NCI-H748 (cell line): Measurements from ENCODE around the gene ITPK1.
A peak's percentile ranks its signal among the peaks of the same experiment; 100 is the strongest.
"Not testable (repeated sequence)": the region's sequence is repeated elsewhere in the genome, so short reads cannot be mapped to it uniquely, and the experiment has no call there.

Experiments used
- DNase-seq: peaks from one replicate; lab custom pipeline; 2025; ENCODE audit not compliant: unreplicated experiment; lab: John Stamatoyannopoulos, UW

The ITPK1 gene

DNA sequence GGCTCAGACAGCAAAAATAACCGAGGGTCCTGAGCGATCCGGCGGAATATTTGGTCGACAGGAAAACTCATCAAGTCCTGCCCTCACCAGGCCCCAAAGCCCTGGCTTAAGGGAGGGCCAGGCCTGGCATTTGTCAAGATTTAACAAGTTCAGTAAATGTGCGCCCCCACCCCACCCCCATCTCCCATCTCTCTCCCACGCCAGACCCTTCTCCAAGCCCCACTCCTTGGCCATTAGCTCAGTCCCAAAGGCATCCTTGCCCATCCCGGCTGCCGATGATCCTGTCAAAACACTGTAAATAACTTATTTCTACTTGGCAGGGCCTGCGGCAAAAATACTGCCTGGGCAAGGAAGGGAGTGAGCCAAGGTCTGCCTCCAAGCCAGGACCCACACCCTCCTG lies 52.8 kb downstream of the ITPK1 start:
- no peak for DNase-seq

DNA sequence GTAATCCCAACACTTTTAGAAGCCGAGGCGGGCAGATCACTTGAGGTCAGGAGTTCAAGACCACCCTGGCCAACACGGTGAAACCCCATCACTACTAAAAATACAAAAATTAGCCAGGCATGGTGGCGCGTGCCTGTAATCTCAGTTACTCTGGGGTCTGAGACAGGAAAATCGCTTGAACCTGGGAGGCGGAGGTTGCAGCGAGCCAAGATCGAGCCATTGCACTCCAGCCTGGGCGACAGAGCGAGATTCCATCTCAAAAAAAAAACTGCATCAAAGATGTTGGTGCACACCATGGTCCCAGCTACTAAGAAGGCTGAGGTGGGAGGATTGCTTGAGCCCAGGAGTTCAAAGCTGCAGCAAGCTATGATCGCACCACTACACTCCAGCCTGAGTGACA lies 53.7 kb downstream of the ITPK1 start:
- not testable (repeated sequence) for DNase-seq

DNA sequence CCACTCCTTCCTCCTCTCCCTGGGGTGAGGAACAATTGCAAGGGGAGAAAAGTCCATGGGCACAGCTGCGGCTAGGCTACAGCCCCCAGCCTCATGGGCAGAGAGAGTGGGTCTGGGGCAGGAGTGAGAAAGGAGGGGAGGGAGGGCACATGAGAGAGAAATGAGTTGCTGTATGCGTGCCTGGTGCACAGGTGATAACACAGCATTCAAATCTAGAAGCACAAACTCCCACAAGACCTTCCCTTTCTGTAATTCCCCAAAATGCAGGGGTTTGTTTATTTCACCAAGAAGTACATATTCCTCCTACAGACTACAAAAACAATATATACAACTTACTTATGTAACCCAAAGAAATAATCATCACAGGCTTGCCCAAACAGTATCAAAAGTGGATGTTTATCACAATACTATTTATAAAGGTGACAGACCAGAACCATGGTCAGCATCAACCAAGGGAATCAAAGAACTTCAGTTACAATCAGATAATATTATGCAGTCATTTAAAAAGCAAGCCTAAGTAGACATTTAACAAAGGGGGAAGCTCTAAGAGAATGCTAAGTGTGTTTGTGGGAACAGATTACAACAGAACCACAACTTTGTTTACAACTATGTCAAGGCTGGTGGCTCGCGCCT lies 54.2 kb downstream of the ITPK1 start:
- no peak for DNase-seq

DNA sequence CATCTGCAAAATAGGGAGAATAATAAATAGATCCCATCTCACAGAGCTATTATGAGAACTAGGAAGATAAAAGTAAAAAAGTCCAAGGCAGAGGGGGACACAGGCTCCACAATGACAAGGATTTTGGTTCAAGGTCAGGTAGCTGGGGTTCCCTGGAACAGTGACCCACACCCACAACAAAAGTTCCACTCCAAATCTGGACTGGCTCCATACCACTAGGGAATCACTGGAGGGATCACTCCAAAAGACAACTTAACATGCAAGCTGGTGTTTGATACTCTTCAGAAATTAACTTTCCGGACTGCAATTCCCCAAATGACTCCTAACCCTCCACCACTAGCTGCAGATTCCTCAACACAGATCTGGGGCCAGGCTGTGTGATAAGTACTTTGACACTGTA lies 54.9 kb downstream of the ITPK1 start:
- no peak for DNase-seq

DNA sequence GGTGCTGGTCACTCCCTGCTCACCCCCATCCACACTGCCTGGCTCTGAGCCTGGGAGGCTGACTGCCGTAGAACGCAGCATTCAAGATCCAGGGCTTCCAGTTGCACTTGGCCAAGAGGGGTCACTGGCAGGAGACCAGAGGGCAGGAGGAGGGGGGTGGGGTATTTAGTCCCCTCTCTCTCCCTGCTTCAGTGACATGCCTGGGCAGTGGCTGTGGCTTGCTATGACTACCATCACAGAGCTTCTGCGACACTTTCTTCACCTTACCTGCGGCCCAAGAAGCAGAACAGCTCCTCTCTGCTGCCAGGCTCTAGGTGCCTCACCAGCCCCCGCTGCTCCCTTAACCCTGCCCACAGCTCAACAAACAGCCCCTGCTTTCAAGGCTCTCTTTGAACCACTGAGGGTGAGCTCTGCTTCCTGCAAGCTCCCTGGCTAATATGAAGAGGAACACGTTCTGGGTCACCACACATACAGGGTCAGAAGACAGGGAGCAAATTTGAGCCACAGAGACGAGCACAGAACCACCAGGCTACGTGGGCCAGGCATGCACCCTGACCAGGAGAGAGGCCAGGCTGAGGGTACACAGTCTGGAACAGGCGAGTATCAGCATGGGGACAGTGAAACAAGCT lies 55.7 kb downstream of the ITPK1 start:
- DNase-seq, result no peak

DNA sequence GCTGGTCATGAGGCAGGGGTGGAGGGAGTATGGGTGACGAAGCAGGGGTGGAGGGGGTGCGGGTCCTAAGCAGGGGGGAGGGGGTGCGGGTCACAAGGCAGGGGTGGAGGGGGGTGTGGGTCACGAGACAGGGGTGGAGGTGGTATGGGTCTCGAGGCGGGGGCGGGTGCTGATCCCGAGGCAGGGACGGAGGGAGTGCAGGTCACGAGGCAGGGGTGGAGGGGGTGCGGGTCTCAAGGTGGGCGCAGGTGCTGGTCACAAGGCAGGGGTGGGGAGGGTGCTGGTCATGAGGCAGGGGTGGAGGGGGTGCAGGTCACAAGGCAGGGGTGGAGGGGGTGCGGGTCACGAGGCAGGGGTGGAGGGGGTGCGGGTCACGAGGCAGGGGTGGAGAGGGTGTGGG lies 56.5 kb downstream of the ITPK1 start:
- DNase-seq, result no peak

DNA sequence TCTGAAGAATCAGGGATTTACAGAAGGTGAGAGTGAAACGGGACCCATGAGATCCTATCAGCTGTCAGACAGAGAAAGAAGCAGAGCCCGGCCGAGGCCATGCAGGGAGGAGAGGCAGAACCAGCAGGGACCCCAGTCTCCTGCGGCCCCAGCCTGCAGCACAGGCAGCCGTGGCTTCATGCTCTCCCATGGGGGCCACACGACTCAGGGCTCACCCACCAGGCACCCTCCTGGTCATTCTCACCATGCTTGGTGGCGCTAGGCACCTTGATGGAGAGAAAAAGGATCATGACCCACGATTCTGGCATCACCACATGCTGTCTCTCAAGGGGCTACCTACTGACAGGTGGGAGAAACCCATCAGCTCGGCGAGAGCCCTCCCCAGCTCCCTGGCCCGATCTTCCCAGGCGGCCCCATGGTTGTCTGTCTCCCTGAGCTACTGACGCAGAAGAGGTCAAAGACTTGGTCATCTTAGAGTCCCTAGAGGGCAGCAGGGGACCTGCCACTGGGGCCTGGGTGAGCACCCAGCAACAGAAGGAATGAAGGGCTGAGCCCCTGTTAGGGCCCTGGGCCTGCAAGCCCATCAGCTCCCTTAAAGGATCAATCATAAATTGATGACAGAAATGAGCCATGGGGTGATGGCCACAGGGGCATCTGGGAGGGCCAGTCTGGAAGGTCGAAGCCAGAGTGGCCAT lies 58.0 kb downstream of the ITPK1 start:
- DNase-seq, result no peak

DNA sequence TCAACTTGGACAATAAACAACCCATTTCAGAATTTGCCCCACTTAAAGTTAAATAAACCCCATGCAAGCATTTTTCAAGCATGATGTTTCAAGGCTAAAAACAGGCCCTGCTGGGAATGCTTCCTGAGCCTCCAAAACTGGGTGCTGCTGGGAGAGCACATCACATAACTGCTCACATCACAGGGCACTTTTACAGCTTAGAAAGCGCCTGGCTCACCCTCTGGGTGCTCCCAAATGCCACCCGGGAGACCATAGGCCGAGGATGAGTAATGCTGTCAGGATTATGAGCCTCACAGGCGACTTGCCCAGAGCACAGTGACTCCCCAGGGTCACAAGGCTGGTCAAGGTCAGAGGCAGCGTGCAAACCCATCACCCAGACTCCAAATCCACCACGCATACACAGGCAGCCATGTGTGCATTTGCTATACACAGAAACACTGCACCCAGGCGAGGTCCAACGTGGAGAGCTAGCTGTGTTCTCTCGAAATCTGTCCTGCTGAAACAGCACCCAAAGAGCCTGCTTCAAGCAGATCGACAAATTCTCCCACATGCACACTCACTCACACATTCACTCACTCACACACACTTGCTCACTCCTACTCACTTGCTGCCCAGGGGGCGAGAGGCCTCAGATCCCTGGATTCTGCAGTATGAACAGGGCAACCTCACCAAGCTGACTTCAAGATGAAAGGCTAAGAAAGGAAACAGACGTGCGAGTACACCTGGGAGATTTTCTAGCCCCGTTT lies 58.7 kb downstream of the ITPK1 start:
- no peak for DNase-seq

DNA sequence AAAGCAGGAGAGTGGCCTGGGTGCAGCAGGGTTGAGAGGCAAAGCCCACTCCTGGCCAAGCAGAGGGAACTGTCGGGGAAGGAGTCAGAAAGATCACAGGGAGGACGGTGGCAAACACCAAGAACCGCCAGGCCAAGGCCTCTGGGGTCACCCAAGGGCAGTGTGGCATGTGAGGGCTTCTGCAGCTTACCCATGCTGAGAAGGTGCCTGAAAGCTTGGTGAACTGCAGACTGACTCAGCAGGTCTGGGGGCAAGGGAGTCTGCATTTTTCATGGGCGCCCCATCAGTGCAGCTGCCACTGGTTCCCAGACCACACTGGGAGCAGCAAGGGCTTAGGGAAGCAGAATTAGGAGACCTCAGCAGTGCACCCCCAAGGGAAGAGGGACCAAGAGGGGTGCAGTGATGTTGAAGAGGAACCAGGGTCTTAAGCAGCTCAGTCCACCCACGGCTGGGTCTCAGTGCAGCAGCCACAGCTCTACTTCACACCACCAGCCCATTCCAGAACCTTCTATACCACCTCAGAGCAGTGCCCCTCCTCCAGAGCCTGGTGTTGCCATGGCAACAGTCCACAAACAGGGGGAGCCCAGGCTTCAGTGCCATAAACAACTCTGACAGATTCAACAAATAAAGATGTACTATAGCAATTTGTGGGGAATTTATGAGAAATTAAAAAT lies 59.4 kb downstream of the ITPK1 start:
- peak; percentile 16 for DNase-seq

DNA sequence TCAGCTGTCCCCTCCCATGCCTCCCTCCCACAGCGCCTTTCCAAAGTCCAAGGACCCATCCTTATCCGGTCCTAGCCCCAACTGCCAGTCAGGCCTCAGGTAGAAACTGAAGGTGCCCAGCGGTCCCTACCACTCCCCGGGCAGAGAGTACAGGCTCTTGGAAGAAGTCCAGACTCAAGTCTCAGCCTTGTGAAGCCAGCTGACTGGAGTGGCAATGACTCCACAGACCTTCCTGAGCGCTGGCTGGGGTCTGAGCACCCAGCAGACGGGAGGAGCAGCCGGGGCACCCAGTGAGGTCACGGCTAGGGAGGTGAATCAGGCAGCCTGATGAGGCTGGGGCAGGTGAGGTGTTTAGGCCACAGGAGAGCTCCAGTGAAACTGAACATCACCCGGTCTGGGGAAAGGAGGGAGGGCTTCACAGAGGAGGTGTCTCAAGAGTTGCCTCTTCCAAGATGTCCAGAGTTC lies 60.0 kb downstream of the ITPK1 start:
- no peak for DNase-seq

DNA sequence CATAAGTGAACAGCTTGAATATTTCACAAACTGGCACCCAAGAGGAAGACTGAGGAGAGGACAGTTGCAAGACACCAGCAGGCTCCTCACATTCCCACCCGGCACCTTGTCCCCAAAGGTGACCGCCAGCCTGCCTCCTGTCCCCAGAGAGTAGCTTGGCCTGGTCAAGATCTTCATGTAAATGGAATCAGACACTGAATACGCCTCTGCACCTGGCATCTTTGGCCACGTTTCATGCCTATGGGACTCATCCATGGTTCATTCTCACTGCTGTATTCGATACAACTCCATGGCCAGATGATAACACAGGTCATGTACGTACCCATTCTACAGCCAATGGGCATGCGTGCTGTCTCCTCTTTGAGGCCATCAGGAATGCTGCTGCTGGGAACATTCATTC lies 60.8 kb downstream of the ITPK1 start:
- no peak for DNase-seq

DNA sequence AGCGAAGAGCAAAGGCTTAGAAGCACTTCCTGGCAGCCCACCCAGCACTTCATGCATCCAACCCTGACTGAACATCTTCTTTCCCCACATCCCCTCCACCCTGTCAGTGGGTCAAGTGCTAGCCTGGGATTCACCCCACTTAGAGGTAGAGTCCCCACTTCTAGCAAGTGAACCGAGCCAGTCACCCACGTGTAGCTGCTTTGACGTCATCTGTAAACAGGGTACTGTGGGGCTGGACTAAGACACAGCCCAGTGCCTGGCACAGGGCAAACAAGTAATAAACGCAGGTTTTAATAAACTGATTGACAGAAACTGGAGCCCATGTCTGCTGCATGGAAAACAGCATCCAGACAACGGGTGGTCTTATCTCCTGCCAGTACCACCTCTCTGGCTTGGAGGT lies 61.7 kb downstream of the ITPK1 start:
- DNase-seq, result no peak

DNA sequence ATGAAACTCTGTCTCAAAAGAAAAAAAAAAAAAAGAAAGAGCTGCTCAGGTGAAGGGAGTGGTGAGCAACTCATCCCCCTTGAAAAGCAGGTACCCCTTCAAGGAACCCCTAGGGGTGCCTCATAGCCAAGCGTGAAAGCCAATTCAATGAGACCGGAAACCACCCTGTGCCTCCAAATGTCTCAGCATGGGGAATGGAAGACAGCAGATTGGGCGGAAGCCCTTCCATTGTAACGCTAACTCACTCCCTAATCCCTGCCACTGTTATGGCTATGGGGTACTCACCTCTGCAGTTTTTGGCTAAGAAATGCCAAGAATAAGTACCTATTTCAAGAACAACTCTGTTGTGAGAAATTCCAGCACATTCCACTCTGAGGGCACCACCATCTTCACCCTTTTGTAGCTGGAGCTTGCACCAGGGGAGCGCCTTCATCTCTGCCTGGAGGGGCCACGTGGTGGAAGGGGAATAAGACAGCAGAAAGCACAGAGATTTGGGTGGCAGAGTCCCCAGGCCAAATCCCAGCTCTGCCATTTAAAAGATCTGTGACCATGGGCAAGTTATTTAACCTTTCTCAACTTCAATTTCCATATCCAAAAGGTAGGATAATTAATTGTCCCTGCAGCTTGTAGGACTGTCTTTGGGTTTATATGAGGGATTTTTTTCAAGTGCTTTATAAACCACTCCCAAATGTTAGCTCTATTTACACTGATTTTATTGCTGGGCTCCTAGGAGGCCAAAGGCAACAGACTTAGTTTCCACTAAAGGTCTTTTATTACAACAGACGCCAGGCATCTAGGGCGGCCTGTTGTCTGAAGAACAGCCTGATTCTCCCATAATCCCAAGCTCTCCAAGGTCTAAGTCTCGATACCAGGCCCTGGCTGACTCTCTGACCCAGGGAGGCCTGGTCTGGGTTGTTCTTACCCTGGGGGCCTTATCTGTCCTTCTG lies 63.9 kb downstream of the ITPK1 start:
- no peak for DNase-seq

DNA sequence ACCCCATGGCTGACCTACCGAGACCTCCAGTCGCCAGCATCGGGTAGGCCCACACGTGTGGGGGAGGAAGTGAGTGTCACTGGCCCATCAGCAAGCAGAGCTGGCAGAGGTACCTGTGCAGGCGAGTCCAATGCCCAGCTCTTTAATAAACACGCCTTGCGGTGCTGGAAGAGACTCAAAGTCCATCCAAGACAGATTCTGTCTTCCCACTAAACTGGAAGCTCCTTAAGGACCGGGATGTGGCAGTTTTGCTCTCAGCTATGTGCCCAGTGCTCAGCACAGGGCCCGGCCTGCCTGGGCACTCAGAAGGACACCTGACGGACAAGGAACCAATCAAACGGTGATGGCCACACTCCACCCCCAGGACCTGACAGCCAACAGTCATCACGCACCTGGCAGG lies 65.0 kb downstream of the ITPK1 start:
- DNase-seq, result no peak

DNA sequence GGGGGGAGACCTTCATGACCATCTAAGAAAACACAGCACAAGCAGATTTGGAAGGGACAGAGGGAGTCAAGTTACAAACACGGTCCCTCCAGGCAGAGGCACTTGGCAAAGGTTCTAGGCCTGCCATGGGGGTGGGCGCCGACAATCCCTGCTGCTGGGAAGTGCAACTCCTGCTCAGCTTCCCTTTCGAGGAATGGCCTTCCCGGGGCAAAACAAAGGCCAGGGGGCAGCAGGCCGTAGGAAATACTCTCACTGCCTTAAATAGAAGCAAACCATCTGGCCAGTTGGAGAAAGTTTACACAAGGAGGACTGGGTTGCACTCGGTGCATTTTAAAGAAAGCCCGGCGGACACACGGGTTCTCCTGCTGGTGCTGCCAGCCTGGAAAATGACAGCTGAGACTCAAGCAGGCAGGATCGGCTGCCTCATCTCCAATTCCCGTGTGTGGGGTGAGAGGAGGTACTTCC lies 65.8 kb downstream of the ITPK1 start:
- DNase-seq, result no peak

DNA sequence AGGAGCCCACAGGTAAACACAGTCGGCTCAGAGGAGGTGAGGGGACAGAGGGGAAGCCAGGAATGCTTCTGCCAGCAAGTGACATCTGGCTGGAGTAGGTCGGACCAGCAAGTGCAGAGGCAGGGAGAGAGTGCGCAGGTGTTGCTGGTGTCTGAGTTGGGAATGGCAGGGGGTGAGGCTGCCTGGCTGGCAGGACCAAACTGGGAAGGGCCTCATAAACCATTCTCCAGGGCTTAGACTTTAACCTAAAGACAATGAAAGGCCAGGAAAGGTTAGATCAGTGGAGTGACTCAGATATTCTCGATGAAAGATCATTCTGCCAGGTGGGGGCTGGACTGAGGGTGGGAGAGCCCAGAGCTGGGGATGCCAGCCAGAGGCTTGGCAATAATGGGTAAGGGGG lies 66.4 kb downstream of the ITPK1 start:
- no peak for DNase-seq

DNA sequence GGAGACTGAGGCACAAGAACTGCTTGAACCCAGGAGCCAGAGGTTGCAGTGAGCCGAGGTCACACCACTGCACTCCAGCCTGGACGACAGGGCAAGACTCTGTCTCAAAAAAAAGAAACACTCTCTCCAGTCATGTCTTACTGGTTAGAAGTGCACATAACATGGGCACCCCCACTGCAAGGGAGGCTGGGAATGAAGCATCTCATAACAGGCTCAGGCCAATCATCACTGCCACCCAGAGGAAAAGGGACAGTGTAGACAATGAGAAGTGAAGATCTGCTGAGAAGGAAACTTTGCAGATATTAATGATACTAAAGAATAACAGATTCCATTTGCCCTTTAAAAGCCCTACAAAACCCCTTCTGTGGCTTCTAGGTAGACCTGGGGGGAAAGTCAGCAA lies 66.9 kb downstream of the ITPK1 start:
- DNase-seq, result no peak

DNA sequence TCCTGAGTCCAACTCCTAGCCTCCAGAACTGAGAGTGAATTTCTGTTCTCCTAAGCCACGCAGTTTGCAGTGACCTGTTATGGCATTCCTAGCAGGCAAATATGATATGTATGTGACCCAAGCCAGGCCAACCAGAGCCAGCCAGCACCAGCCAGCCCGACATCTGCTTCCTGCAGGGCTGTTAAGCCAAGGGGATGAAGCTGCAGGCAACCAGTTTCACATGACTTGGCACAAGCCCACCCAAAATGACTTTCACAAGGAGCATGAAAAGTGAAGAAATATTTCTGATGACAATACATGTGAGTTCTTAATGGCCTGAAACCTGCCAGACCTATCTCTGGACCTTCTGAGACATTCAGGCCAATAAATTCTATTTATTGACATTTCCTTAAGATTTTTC lies 68.1 kb downstream of the ITPK1 start:
- DNase-seq, result no peak

DNA sequence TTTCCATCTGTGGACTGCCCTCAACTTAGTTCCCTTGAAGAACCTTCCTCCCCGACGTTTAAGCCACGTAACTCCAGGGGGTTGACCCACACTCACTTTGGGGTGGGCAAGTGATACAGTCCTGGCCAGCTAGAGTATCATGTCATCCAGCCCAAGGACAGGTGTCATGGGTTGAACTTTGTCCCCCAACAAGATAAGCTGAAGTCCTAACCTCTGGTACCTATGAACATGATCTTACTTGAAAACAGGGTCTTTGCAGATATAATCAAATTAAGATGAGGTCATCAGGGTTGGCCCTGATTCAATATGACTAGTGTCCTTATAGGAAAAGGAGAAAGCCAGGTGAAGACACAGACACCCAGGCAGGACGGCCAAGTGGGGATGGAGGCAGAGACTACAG lies 68.6 kb downstream of the ITPK1 start:
- no peak for DNase-seq

DNA sequence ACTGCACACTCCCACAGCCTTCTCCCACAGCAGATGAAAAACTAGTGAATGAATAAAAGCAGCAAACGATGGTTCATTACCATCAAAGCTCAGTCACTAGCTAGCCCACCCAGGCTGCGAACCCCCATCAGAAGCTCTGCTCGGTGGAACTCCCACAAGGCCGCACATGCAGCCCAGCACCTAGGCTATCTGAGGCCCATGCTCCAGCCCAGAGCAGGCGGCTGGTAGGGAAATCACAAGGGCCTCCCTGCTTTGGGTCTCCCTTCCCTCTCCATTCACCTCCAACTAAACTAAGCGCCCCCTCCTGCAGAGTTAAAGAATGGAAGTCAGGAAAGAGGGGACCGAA lies 69.0 kb downstream of the ITPK1 start:
- DNase-seq, result no peak
